Brain pericyte (primary cell): ENCODE data around the gene CORT.
"Not testable (repeated sequence)": the region's sequence is repeated elsewhere in the genome, so short reads cannot be mapped to it uniquely, and the experiment has no call there.

Source experiments
- DNase-seq: peaks from one replicate; pipeline ENCODE4 v3.0.0-alpha.2; 2012; ENCODE audit warnings: low read depth, low spot score

CORT gene

GRCh38 chr1:10438677-10439163, 11.1 kb upstream of the CORT start:
- DNase-seq, result no peak

DNA sequence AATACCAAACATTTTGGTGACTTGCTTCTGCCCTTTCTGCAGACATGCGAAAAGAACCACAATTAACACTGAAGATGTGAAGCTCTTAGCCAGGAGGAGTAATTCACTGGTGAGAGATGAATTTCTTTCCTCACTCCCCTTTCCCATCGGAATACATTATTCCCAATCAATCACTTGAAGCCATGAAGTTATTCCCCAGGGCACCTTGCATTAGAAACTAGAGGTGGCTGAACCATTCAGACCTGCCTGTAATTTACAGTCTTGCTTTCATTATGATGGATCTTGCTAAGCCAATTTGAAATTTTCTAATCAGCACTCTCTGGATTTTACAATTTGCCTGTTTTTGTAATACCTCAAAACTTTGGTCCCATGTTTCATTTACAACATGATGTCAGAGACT, 9.5 kb upstream of the CORT start:
- DNase-seq, result no peak

GRCh38 chr1:10440794-10441193, 9.0 kb upstream of the CORT start:
- DNase-seq, result no peak

GRCh38 chr1:10444248-10444647, 5.6 kb upstream of the CORT start:
- no peak for DNase-seq

GRCh38 chr1:10444795-10445397, 4.9 kb upstream of the CORT start:
- no peak for DNase-seq

DNA sequence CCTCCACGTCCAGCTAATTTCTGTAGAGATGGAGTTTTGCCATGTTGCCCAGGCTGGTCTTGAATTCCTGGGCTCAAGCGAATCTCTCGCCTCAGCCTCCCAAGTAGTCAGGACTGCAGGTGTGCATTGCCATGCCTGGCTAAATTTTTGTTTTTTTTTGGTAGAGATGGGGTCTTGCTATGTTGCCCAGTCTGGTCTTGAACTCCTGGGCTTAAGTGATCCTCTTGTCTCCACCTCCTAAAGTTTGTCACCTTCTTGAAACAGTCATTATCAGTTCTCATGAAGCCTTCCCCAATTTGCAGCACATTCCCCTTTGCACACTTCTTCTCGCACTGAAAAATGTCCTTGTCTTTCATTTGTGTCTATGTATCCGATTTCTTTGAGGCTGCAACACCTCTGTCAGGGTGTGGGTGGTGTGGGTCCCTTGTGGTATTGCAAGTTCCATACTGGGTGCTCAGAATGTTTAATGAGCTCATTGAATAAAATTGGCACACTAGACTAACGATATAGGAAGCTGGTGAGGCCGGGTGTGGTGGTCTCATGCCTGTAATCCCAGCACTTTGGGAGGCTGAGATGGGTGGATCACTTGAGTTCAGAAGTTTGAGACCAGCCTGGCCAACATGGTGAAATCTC, 2.9 kb upstream of the CORT start:
- no peak for DNase-seq

DNA sequence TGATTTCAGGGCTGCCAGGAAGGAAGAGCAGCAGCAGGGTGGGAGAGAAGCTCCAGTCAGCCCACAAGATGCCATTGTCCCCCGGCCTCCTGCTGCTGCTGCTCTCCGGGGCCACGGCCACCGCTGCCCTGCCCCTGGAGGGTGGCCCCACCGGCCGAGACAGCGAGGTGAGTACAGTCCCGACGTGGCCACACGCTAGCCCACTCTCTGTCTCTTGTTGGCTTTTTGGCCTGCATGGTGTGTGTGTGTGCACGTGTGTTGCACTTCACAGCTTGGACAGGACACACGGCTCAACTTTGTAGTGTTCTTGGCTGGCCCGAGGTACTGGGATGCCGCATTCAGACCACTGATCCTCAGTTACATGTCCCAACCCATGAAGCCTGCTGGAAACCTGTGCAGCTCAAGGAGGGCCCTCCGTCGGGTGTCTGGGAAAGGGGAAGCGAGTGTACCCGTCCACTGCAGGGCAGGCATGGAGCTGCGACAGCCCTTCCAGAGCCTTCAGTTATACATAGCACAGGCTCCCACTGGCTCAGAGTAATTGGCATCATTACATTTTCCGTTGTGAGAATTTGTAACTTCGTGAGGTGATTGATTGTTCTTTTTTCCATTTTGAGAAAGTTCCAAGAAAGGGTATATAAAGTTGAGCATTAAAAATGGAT, 454 bp downstream of the CORT start:
- no peak for DNase-seq

DNA sequence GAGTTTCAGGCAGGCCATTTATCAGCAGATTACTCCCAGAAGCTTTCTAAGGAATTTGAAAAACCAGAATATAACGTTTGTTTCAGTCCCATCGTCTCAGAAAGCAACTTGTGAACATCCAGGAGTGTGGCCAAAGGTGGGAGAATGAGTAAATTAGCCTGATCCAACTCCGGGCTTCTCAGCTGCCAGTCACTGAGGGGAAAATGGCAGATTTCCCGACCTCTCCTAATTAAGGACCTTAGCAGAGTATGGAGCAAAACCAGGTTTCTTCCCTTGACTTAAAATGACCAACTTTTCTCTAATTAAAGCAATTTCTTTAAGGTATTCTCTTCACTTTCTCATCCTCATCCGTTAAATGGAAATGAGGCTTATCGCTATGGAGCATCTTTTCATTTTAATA, 1.0 kb downstream of the CORT start:
- no peak for DNase-seq

DNA sequence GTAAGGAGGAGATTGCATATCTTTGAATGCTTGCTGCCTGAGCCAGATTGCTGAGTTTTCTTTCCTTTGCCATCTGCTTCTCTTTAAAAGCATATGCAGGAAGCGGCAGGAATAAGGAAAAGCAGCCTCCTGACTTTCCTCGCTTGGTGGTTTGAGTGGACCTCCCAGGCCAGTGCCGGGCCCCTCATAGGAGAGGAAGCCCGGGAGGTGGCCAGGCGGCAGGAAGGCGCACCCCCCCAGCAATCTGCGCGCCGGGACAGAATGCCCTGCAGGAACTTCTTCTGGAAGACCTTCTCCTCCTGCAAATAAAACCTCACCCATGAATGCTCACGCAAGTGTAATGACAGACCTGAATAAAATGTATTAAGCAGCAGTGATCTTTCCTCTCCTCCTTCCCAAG, 1.5 kb downstream of the CORT start:
- no peak for DNase-seq

DNA sequence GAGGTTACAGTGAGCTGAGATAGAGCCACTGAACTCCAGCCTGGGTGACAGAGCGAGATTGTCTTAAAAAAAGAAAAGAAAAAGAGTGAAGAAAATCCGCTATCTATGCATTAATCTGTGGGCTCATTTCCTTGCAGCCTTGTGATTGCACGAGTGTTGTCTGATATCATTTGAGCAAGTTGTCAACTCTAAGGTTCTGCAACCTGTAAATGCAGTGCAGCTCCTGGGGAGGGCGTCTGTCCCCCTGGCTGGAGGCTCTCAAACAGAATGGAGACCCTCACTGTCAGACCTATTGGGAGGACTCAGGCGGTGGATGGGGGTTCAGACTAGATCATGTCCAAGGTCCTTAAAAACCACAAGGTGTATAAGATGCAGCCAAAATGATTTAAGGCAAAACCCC, 6.2 kb downstream of the CORT start:
- DNase-seq, result no peak

DNA sequence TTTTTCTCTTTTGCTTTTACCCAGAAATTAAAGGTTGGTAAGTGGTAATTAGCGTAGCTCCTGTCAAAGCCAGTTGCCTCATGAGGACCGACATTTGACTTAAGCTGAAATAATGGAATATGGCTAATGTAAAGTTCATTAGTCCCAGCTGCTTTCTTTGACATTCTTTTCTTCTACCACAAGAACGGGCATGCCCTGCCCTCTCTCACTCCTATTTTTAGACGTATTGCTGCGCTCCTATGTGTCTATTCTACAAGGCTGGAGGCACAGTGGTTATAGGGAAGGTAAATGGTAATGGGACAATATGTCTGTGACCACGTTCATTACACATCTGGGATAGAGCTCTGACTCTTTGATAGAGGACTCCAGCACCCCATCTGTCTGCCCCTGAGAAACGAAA, 6.8 kb downstream of the CORT start:
- no peak for DNase-seq

DNA sequence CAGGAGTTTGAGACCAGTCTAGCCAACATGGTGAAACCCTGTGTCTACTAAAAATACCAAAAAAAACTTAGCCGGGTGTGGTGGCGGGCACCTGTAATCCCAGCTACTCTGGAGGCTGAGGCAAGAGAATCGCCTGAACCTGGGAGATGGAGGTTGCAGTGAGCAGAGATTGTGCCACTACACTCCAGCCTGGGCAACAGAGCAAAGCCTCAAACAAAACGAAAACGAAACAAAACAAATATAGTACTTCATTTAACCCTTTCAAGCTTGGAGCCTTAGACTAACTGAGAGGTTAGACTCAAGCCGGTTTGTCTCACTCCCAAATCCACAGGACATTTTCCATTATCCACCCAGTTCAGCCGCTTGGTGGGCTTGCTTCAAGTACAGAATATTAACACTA, 7.6 kb downstream of the CORT start:
- not testable (repeated sequence) for DNase-seq

DNA sequence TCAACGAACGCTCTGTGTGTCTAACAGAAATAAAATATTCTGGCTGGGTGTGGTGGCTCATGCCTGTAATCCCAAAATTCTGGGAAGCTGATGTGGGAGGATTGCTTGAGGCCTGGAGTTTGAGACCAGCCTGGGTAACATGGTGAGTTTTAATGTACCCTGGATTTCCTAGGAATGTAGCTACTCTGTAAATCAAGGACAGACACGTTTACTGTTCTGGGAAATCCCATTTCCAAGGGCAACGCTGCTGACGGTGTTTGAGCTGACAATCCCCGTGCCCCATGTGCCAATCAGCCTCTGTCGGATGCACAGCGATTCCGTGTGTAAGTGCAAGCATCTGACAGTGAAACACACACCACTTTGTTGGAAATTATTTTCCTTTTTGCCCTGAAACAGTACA, 8.0 kb downstream of the CORT start:
- DNase-seq, result no peak

DNA sequence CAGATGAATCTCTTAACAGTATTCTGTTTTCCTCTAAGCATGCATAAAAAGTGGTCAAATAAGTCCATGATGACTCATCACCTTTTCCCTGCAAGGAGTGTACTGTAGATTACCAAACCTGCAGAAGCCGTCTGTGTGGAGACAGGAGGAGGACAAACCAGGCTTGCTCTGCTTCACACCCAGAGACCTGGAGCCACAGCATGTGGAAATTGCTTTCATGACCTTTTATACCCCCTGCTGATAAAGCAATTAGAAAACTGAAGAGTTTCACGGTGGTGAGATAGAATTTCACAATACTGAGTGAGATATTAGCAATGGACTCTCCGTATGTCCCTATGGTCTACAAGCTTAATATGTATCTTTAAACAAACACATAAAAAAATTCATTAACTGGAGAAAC, 9.4 kb downstream of the CORT start:
- DNase-seq, result no peak

GRCh38 chr1:10467078-10467477, 17.2 kb downstream of the CORT start:
- DNase-seq, result no peak

- no peak for DNase-seq
These were observed 20.2 kb downstream of the CORT start for GRCh38 chr1:10470043-10470442.

GRCh38 chr1:10471411-10472219, 21.8 kb downstream of the CORT start:
- no peak for DNase-seq

DNA sequence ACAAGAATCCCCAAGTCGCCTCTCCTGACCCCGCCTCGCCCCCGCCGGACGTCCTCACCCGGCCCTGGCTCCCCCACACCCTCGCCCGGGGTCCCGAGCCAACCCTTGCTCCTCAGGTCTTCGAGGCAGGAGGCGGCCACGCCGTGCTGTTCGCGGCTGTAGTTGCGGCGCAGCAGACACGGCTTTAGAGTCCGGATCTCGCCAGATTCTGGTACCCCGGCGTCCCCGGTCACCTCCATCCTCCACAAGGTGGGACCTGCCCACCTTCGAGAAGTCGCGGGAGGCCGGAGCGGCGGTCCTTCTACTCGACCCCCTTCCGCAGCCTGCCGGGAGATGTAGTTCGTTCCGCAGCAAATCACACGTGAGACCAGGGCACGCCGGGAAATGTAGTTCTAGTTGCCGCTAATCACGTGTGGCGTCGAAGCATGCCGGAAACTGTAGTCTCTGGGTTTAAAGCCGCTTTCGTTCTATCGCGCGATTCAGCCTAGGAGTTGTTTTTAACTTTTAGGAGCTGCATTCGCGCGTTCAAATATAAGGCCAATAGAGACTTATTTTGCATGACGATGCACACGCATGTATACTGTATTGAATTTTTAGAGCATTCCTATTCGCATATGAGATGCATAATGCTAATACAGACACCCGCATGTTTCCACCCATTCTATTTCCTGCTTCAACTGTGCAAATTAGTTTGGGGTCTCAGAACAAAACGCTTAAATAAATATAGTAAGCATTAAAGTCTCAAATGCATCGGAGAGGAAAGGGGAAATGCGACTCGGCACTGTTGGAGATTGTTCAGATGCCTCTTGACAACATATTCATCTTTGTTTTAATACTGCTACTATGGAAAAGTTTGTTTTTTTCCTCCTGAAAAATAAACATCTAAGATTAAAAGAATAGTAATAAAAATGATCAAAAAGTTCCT, 22.7 kb downstream of the CORT start, which contains the start of gene DFFA:
Gene DFFA, minus strand, starts transcription at position 310 of the 925 bp plus-strand sequence. Its CDS starts 71 bp downstream, at position 239.
- peak; percentile 84 for DNase-seq

GRCh38 chr1:10473145-10473765, 23.4 kb downstream of the CORT start:
- DNase-seq, result no peak

DNA sequence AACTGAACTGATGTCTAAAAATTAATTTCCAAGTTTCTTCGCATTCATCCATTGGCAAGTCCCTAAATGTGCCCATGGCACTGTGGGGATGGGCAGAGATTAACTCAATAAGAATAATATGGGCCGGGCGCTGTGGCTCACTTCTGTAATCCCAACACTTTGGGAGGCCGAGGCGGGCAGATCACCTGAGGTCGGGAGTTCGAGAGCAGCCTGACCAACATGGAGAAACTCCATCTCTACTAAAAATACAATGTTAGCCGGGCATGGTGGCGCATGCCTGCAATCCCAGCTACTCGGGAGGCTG, 24.4 kb downstream of the CORT start:
- not testable (repeated sequence) for DNase-seq
